Tibial artery (tissue), 4 donors: Measurements from ENCODE around the gene TMEM97.
"Not testable (repeated sequence)": the region's sequence is repeated elsewhere in the genome, so short reads cannot be mapped to it uniquely, and the experiment has no call there.

Experiments used
- DNase-seq, 2 donors: peaks; one replicate each; pipeline ENCODE4 v3.0.0-alpha.2; 2019
- H3K27ac ChIP-seq, 2 donors: fragments of 200-600 bp; sonication (generic) in 1 of 2; 1 replicate in 1 of 2; 2 replicates in 1 of 2; pipeline ENCODE4 v1.5.1; 2018 to 2019; ENCODE audit warnings: mild to moderate bottlenecking in 1 of 2
- H3K27me3 ChIP-seq, 2 donors: fragments of 200-600 bp; sonication (generic) in 1 of 2; one replicate each; pipeline versions ENCODE4 v1.5.1 to v1.6.0; 2016 to 2019
- H3K36me3 ChIP-seq, 3 donors: fragments of 200-600 bp; sonication (generic) in 2 of 3; one replicate each; pipeline ENCODE4 v1.5.1; 2016 to 2019; ENCODE audit warnings: mild to moderate bottlenecking in 2 of 3
- H3K4me1 ChIP-seq, 4 donors: fragments of 200-600 bp; sonication (generic) in 2 of 4; 1 replicate in 3 of 4; 2 replicates in 1 of 4; pipeline ENCODE4 v1.5.1; 2016 to 2019
- H3K4me3 ChIP-seq, 2 donors: fragments of 200-600 bp; sonication (generic) in 1 of 2; 1 replicate in 1 of 2; 2 replicates in 1 of 2; pipeline ENCODE4 v1.5.1; 2018 to 2019; ENCODE audit warnings: mild to moderate bottlenecking in 2 of 2
- H3K9me3 ChIP-seq, 3 donors: fragments of 200-600 bp; sonication (generic) in 1 of 3; one replicate each; pipeline ENCODE4 v1.5.1; 2016 to 2019
- intact Hi-C: fragments of 100-400 bp; cut with DNase I; formaldehyde crosslinking; loops from one replicate; pipeline ENCODE4 v1.15.0; 2023; ENCODE audit warnings: low total_unique reads
- TF ChIP-seq, protein P1 (sequence below), 2 experiments: fragments of 200-600 bp in 1 of 2; fragments of 450-650 bp in 1 of 2; IDR thresholded peaks; one replicate each; pipeline ENCODE4 v1.5.1; 2017 to 2019; ENCODE audit warnings: antibody characterized with exemption in 2 of 2, mild to moderate bottlenecking in 1 of 2, moderate library complexity in 1 of 2

The TMEM97 gene

GRCh38 chr17:28318759-28319597 is at the start of gene TMEM97:
Gene TMEM97 (plus strand): TSS chr17:28319200. CDS start chr17:28319240, 40 bp downstream.
- TF ChIP-seq, protein P1, sequence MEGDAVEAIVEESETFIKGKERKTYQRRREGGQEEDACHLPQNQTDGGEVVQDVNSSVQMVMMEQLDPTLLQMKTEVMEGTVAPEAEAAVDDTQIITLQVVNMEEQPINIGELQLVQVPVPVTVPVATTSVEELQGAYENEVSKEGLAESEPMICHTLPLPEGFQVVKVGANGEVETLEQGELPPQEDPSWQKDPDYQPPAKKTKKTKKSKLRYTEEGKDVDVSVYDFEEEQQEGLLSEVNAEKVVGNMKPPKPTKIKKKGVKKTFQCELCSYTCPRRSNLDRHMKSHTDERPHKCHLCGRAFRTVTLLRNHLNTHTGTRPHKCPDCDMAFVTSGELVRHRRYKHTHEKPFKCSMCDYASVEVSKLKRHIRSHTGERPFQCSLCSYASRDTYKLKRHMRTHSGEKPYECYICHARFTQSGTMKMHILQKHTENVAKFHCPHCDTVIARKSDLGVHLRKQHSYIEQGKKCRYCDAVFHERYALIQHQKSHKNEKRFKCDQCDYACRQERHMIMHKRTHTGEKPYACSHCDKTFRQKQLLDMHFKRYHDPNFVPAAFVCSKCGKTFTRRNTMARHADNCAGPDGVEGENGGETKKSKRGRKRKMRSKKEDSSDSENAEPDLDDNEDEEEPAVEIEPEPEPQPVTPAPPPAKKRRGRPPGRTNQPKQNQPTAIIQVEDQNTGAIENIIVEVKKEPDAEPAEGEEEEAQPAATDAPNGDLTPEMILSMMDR (IDR thresholded peaks at IDR 0.05): no peak
- H3K4me1 ChIP-seq: peaks cover 0 to 22% (median 13%) of the 10 kb centered on the region in 4 donors
- intact Hi-C loops: no loop called here
- H3K27me3 ChIP-seq: no peaks in the 10 kb centered on the region
- peak within 1 kb of the TSS; percentile 56 to 81 for H3K4me3 ChIP-seq
- no peaks in the 10 kb centered on the region for H3K9me3 ChIP-seq
- H3K36me3 ChIP-seq: no peaks in the 10 kb centered on the region
- DNase-seq: peak; percentile 94 to 96
- peak within 1 kb of the TSS; percentile 42 to 44 for H3K27ac ChIP-seq

- peaks cover 0 to 2% of the 10 kb centered on the region in 2 donors for H3K27me3 ChIP-seq
- no peak overlapping the region for H3K4me3 ChIP-seq
- H3K4me1 ChIP-seq: no peaks in the 10 kb centered on the region
- intact Hi-C loops: no loop called here
- H3K36me3 ChIP-seq: no peaks in the 10 kb centered on the region
- no peak for DNase-seq
- TF ChIP-seq, protein P1 (IDR thresholded peaks at IDR 0.05): no peak
- no peaks in the 10 kb centered on the region for H3K9me3 ChIP-seq
- H3K27ac ChIP-seq: no peak overlapping the region
Measured at GRCh38 chr17:28270055-28270454, 48.9 kb upstream of the TMEM97 start.

GRCh38 chr17:28270926-28271325 is 48.1 kb upstream of the TMEM97 start:
- no peak for DNase-seq
- H3K27ac ChIP-seq: no peak overlapping the region
- H3K4me3 ChIP-seq: no peak overlapping the region
- H3K4me1 ChIP-seq: no peaks in the 10 kb centered on the region
- H3K36me3 ChIP-seq: no peaks in the 10 kb centered on the region
- H3K27me3 ChIP-seq: peaks cover 0 to 2% of the 10 kb centered on the region in 2 donors
- TF ChIP-seq, protein P1 (IDR thresholded peaks at IDR 0.05): no peak
- intact Hi-C loops: no loop called here
- H3K9me3 ChIP-seq: no peaks in the 10 kb centered on the region

- Histone ChIP-seq H3K36me3 (no peaks in the 10 kb centered on the region), H3K4me1 (no peaks in the 10 kb centered on the region), H3K27ac (no peak overlapping the region), H3K27me3 (peaks cover 0 to 2% of the 10 kb centered on the region in 2 donors), H3K4me3 (no peak overlapping the region), H3K9me3 (no peaks in the 10 kb centered on the region)
- TF ChIP-seq, protein P1 (IDR thresholded peaks at IDR 0.05): no peak
- intact Hi-C loops: no loop called here
- DNase-seq: no peak
Measured at GRCh38 chr17:28271431-28271830, 47.6 kb upstream of the TMEM97 start.

GRCh38 chr17:28272166-28272565 is 46.8 kb upstream of the TMEM97 start:
- H3K27ac ChIP-seq: no peak overlapping the region
- H3K9me3 ChIP-seq: no peaks in the 10 kb centered on the region
- intact Hi-C loops: no loop called here
- no peak overlapping the region for H3K4me3 ChIP-seq
- peaks cover 0 to 2% of the 10 kb centered on the region in 2 donors for H3K27me3 ChIP-seq
- DNase-seq: no peak
- H3K4me1 ChIP-seq: no peaks in the 10 kb centered on the region
- TF ChIP-seq, protein P1 (IDR thresholded peaks at IDR 0.05): no peak
- H3K36me3 ChIP-seq: no peaks in the 10 kb centered on the region

DNA sequence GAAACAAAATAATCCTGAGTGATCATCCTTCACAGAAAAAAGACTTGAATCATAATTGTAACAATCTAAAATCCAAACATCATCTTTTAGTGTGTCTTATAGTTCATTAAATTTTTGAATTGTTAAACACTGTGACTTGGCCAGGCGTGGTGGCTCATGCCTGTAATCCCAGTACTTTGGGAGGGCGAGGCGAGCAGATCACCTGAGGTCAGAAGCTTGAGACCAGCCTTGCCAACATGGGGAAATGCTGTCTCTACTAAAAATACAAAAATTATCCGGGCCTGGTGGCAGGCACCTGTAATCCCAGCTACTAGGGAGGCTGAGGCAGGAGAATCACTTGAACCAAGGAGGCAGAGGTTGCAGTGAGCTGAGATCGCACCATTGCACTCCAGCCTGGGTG is 45.7 kb upstream of the TMEM97 start:
- H3K27ac ChIP-seq, H3K27me3 ChIP-seq, H3K4me1 ChIP-seq, DNase-seq, H3K4me3 ChIP-seq, H3K36me3 ChIP-seq, intact Hi-C loops, H3K9me3 ChIP-seq: not testable (repeated sequence)
